ENCODE measurements around the gene HOXB5. TPM values are rescaled to one million over a fixed set of nuclear protein-coding genes. Genes with fewer than 3 reads are reported as not detected.

The HOXB5 gene
- total RNA-seq, 4 donors from 2014 or later = 0.72 to 3.3 (median 1.4) TPM

- no peak for DNase-seq (ENCODE audit: low spot score)
- ATAC-seq (ENCODE audit: low FRiP score) = no peak
Observed at GRCh38 chr17:48627623-48628521, 34.3 kb upstream of the HOXB5 start.

GRCh38 chr17:48627118-48627597, 33.6 kb upstream of the HOXB5 start:
- no peak for TF ChIP-seq CTCF (IDR thresholded peaks at IDR 0.05)
- DNase-seq (ENCODE audit: low spot score) (no peak), ATAC-seq (ENCODE audit: low FRiP score) (no peak)

More at GRCh38 chr17:48627623-48628521, 34.3 kb upstream of the HOXB5 start:
- no peak for TF ChIP-seq CTCF (IDR thresholded peaks at IDR 0.05)

GRCh38 chr17:48626245-48627117, 32.9 kb upstream of the HOXB5 start, which contains the start of gene HOXB9:
HOXB9 (minus strand) TSS chr17:48626358; CDS start chr17:48626269, 89 bp downstream.
- ATAC-seq (ENCODE audit: low FRiP score) (peak; percentile 63), DNase-seq (ENCODE audit: low spot score) (peak; percentile 48)
- TF ChIP-seq CTCF (IDR thresholded peaks at IDR 0.05) = no peak

GRCh38 chr17:48625495-48626244, 32.1 kb upstream of the HOXB5 start:
- DNase-seq (ENCODE audit: low spot score) (no peak), ATAC-seq (ENCODE audit: low FRiP score) (no peak)
- TF ChIP-seq CTCF (IDR thresholded peaks at IDR 0.05) = no peak

- no peak for TF ChIP-seq CTCF (IDR thresholded peaks at IDR 0.05)
- DNase-seq (ENCODE audit: low spot score) = no peak
- peak; percentile 43 for ATAC-seq (ENCODE audit: low FRiP score)
Observed at GRCh38 chr17:48624544-48625494, 31.2 kb upstream of the HOXB5 start.

Measured in omental fat pad (tissue), 4 donors.